GM19438 (cell line): ENCODE measurements around the gene SENP1.

Experiments used
- ATAC-seq: cut with Tn5 transposase; IDR thresholded peaks from one replicate; pipeline ENCODE4 v1.9.1; 2021; ENCODE audit warnings: low read depth; ENCODE audit not compliant: unreplicated experiment

The SENP1 gene

GRCh38 chr12:48002773-48003218, 103.1 kb downstream of the SENP1 start:
- ATAC-seq = no peak

- no peak for ATAC-seq
Observed at GRCh38 chr12:48002414-48002730, 103.5 kb downstream of the SENP1 start.

GRCh38 chr12:48001505-48002413, 104.1 kb downstream of the SENP1 start:
- no peak for ATAC-seq

GRCh38 chr12:48000878-48001504, 104.9 kb downstream of the SENP1 start:
- ATAC-seq = no peak

- no peak for ATAC-seq
Observed at GRCh38 chr12:47999816-48000215, 106.1 kb downstream of the SENP1 start.

- ATAC-seq = no peak
Observed at GRCh38 chr12:47997321-47997720, 108.6 kb downstream of the SENP1 start.

- ATAC-seq = no peak
Observed at GRCh38 chr12:47995981-47996401, 109.9 kb downstream of the SENP1 start.

GRCh38 chr12:47993491-47993890, 112.4 kb downstream of the SENP1 start:
- no peak for ATAC-seq
